ENCODE measurements around the gene ARID2. TPM values are rescaled to one million over a fixed set of nuclear protein-coding genes. Genes with fewer than 3 reads are reported as not detected.

Gene ARID2
- total and polyA plus RNA-seq, 9 of the 15 experiments (the other 6 are each of a cell fraction or from before 2014, with no cell fraction given) = 13.4 to 41.6 (median 29.4) TPM

DNA sequence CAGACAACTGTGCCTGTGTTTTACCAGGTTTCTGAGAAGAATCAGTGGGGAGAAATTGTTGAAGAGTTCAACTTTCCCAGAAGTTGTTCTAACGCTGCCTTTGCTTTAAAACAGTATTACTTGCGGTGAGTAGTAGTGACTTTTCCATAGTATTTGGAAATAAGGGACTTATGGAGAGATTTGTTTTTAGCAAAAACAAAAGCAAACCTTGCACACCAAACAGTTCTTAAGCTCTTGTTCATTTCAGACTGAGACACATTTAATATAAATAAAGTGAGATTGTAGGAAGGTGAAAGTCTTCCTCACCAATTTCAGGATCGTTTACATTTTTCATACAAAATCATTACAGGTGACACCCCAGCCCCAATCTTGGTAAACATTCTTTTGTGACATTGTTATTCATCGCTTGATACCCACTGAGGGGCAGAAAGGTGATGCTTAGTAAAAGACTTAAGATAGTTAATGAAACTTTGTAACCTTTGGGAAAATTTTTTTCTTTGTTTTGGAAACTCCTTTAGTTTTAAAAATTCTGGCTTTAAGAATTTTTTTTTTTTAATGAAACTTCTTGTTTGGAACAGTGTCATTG is 1.8 kb downstream of the ARID2 start:
- DNase-seq (ENCODE audit: extremely low read depth in 1 of 4, low spot score in 3 of 4) = peak in 1 of 4 experiments; percentile 8
- no peaks in the 10 kb centered on the region for H3K9me3 ChIP-seq (replicated peaks; ENCODE audit: control insufficient read depth, insufficient read depth, low read depth, low read length)
- peaks cover 75% of the 10 kb centered on the region for H3K79me2 ChIP-seq (ENCODE audit: control insufficient read depth, insufficient read depth, low read length)
- peaks cover 28% of the 10 kb centered on the region for H3K36me3 ChIP-seq (ENCODE audit: control insufficient read depth, insufficient read depth, low read length)
- TSS peak; percentile 46 for BruUV-seq (replicated peaks)
- peak overlapping the region; percentile 18; the same call in 1 of the 2 replicates for H2AFZ ChIP-seq (ENCODE audit: low read depth, low read length)
- in situ Hi-C loops (cut with MboI) = no loop called here
- ATAC-seq = no peak
- ChIA-PET POLR2A (interaction anchor here (1.0 kb wide), 1 partner anchor 20 kb away, joined by 3 read pairs; no protein-coding TSS in a partner anchor), CTCF (ENCODE audit: low intra/inter-chr PET ratio) (no interaction called here)
- FAIRE-seq = peak; percentile 55
- no peaks in the 10 kb centered on the region for H3K9me1 ChIP-seq (ENCODE audit: control insufficient read depth, insufficient read depth, low read length)
- peak overlapping the region; percentile 82 for H3K4me2 ChIP-seq (ENCODE audit: insufficient read depth, low read length)
- intact Hi-C loops (cut with micrococcal nuclease) = no loop called here
- H3K9ac ChIP-seq (ENCODE audit: insufficient read depth in 1 of 2, low read depth in 2 of 2, low read length in 2 of 2) = peak overlapping the region; percentile 80 to 96
- peaks cover 4 to 6% of the 10 kb centered on the region in 2 experiments; a peak in 2 of 5 replicates for H3K4me1 ChIP-seq (replicated peaks in 1 of 2; ENCODE audit: control insufficient read depth in 2 of 2, insufficient read depth in 2 of 2, low read length in 2 of 2)
- H3K27ac ChIP-seq (ENCODE audit: extremely low read depth, low read depth, low read length) = peak overlapping the region; percentile 91
- 5% methylated on average over 4 of the region's 4 CpGs for WGBS (ENCODE audit: insufficient coverage, low coverage, missing lambda C conversion rate)
- no peaks in the 10 kb centered on the region for H4K20me1 ChIP-seq (replicated peaks; ENCODE audit: control insufficient read depth, insufficient read depth, low read length)
- peak overlapping the region; percentile 71 for H3K4me3 ChIP-seq
- H3K27me3 ChIP-seq (ENCODE audit: control insufficient read depth in 2 of 2, insufficient read depth in 2 of 2, low read length in 2 of 2) = no peaks in the 10 kb centered on the region
- TF ChIP-seq AFF1 (IDR thresholded peaks at IDR 0.05; ENCODE audit: low read depth in 1 of 2, partially characterized antibody in 2 of 2) = peak in 1 of 2 experiments; percentile 21
- TF ChIP-seq MBD2 (IDR thresholded peaks at IDR 0.05; ENCODE audit: borderline replicate concordance, low read depth) = no peak
